ENCODE data around the gene GADD45A. TPM values are rescaled to one million over a fixed set of nuclear protein-coding genes. Genes with fewer than 3 reads are reported as not detected.
A peak's percentile ranks its signal among the peaks of the same experiment; 100 is the strongest.
"Not testable (repeated sequence)": the region's sequence is repeated elsewhere in the genome, so short reads cannot be mapped to it uniquely, and the experiment has no call there.

Gene GADD45A
- total RNA-seq, 1 donor from 2014 or later, result 11.0 TPM

GRCh38 chr1:67665307-67665706 lies 19.7 kb upstream of the GADD45A start:
- H3K4me3 ChIP-seq (ENCODE audit: low read length in 3 of 3); H3K9me3 ChIP-seq (ENCODE audit: control insufficient read depth in 3 of 3, low read length in 3 of 3); H3K27me3 ChIP-seq (ENCODE audit: control insufficient read depth in 3 of 3, insufficient read depth in 3 of 3, low read length in 3 of 3); H3K4me1 ChIP-seq (ENCODE audit: control insufficient read depth in 3 of 3, insufficient read depth in 3 of 3, low read length in 3 of 3); H3K36me3 ChIP-seq (ENCODE audit: control insufficient read depth in 3 of 3, insufficient read depth in 3 of 3, low read length in 3 of 3); H3K27ac ChIP-seq (ENCODE audit: low read depth, low read length); H3K9ac ChIP-seq (ENCODE audit: low read depth in 1 of 3, low read length in 3 of 3): not testable (repeated sequence)

GRCh38 chr1:67666636-67667035 lies 18.4 kb upstream of the GADD45A start:
- H3K9ac ChIP-seq (ENCODE audit: low read depth in 1 of 3, low read length in 3 of 3), result no peak overlapping the region
- H3K4me3 ChIP-seq (ENCODE audit: low read length in 3 of 3), result no peak overlapping the region
- H3K9me3 ChIP-seq (ENCODE audit: control insufficient read depth in 3 of 3, low read length in 3 of 3), result no peaks in the 10 kb centered on the region
- H3K27me3 ChIP-seq (ENCODE audit: control insufficient read depth in 3 of 3, insufficient read depth in 3 of 3, low read length in 3 of 3), result no peaks in the 10 kb centered on the region
- H3K4me1 ChIP-seq (ENCODE audit: control insufficient read depth in 3 of 3, insufficient read depth in 3 of 3, low read length in 3 of 3), result no peaks in the 10 kb centered on the region
- H3K36me3 ChIP-seq (ENCODE audit: control insufficient read depth in 3 of 3, insufficient read depth in 3 of 3, low read length in 3 of 3), result no peaks in the 10 kb centered on the region
- H3K27ac ChIP-seq (ENCODE audit: low read depth, low read length), result no peak overlapping the region

DNA sequence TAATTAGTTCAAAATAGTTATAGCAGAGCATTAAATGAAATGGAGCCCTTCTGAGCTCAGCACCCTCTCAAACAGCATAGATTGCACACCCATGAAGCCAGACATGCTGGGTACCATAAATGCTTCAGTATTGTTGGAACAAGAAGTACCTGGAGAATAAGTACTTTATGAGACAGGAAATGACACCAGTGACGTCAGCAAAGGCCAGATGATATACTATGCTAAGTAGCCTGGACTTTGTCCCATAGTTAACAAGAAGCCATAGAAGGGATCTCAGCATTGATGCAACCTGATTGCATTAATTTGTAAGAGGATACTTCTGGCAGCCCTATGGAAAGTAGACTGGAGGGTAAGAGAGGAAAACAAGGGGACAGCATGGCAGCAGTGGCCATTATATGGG lies 16.3 kb upstream of the GADD45A start:
- Histone ChIP-seq H3K4me1 (ENCODE audit: control insufficient read depth in 3 of 3, insufficient read depth in 3 of 3, low read length in 3 of 3) (no peaks in the 10 kb centered on the region), H3K27ac (ENCODE audit: low read depth, low read length) (no peak overlapping the region), H3K9me3 (ENCODE audit: control insufficient read depth in 3 of 3, low read length in 3 of 3) (no peaks in the 10 kb centered on the region), H3K4me3 (ENCODE audit: low read length in 3 of 3) (no peak overlapping the region), H3K36me3 (ENCODE audit: control insufficient read depth in 3 of 3, insufficient read depth in 3 of 3, low read length in 3 of 3) (no peaks in the 10 kb centered on the region), H3K27me3 (ENCODE audit: control insufficient read depth in 3 of 3, insufficient read depth in 3 of 3, low read length in 3 of 3) (no peaks in the 10 kb centered on the region), H3K9ac (ENCODE audit: low read depth in 1 of 3, low read length in 3 of 3) (no peak overlapping the region)

GRCh38 chr1:67672260-67672803 lies 12.7 kb upstream of the GADD45A start:
- no peak overlapping the region for H3K4me3 ChIP-seq (ENCODE audit: low read length in 3 of 3)
- no peaks in the 10 kb centered on the region for H3K27me3 ChIP-seq (ENCODE audit: control insufficient read depth in 3 of 3, insufficient read depth in 3 of 3, low read length in 3 of 3)
- H3K4me1 ChIP-seq (ENCODE audit: control insufficient read depth in 3 of 3, insufficient read depth in 3 of 3, low read length in 3 of 3), result peaks cover 9 to 11% (median 9%) of the 10 kb centered on the region in 3 donors
- no peaks in the 10 kb centered on the region for H3K9me3 ChIP-seq (ENCODE audit: control insufficient read depth in 3 of 3, low read length in 3 of 3)
- H3K36me3 ChIP-seq (ENCODE audit: control insufficient read depth in 3 of 3, insufficient read depth in 3 of 3, low read length in 3 of 3), result no peaks in the 10 kb centered on the region
- no peak overlapping the region for H3K9ac ChIP-seq (ENCODE audit: low read depth in 1 of 3, low read length in 3 of 3)
- no peak overlapping the region for H3K27ac ChIP-seq (ENCODE audit: low read depth, low read length)

DNA sequence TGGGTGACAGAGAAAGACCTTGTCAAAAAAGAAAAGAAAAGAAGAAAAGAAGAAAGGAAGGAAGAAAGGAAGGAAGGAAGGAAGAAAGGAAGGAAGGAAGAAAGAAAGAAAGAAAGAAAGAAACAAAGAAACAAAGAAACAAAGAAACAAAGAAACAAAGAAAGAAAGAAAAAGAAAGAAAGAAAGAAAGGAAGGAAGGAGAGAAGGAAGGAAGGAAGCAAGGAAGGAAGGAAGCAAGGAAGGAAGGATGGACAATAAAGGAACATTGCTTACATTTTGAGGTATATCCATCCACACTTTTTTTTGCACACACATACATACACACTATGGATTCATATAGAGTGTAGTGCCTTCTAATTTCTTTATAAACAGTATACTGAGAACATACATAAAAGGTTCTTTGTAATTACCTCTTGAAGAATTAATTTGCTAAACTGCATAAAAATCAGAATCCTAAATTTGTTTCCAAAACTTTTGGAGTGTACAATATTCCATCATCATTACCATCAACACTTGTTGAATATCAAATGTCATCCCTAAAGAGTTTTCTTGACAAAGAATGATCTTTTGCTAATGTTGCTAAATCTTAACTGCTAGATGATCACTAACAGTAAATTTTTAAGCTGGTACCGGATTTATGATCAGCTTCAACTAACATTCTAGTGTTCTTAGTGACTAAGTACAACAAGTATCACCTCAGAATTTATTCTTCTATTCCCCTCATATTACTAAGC lies 11.4 kb upstream of the GADD45A start:
- Histone ChIP-seq H3K27ac (ENCODE audit: low read depth, low read length) (no peak overlapping the region), H3K4me1 (ENCODE audit: control insufficient read depth in 3 of 3, insufficient read depth in 3 of 3, low read length in 3 of 3) (peaks cover 9 to 11% (median 9%) of the 10 kb centered on the region in 3 donors), H3K4me3 (ENCODE audit: low read length in 3 of 3) (no peak overlapping the region), H3K9me3 (ENCODE audit: control insufficient read depth in 3 of 3, low read length in 3 of 3) (no peaks in the 10 kb centered on the region), H3K9ac (ENCODE audit: low read depth in 1 of 3, low read length in 3 of 3) (no peak overlapping the region), H3K36me3 (ENCODE audit: control insufficient read depth in 3 of 3, insufficient read depth in 3 of 3, low read length in 3 of 3) (no peaks in the 10 kb centered on the region), H3K27me3 (ENCODE audit: control insufficient read depth in 3 of 3, insufficient read depth in 3 of 3, low read length in 3 of 3) (no peaks in the 10 kb centered on the region)

- peak overlapping the region; percentile 48 for H3K27ac ChIP-seq (ENCODE audit: low read depth, low read length)
- no peaks in the 10 kb centered on the region for H3K36me3 ChIP-seq (ENCODE audit: control insufficient read depth in 3 of 3, insufficient read depth in 3 of 3, low read length in 3 of 3)
- peak overlapping the region in 1 of 3 donors; percentile 18 for H3K9ac ChIP-seq (ENCODE audit: low read depth in 1 of 3, low read length in 3 of 3)
- H3K4me1 ChIP-seq (ENCODE audit: control insufficient read depth in 3 of 3, insufficient read depth in 3 of 3, low read length in 3 of 3), result peaks cover 9 to 11% (median 9%) of the 10 kb centered on the region in 3 donors
- no peaks in the 10 kb centered on the region for H3K27me3 ChIP-seq (ENCODE audit: control insufficient read depth in 3 of 3, insufficient read depth in 3 of 3, low read length in 3 of 3)
- no peaks in the 10 kb centered on the region for H3K9me3 ChIP-seq (ENCODE audit: control insufficient read depth in 3 of 3, low read length in 3 of 3)
- H3K4me3 ChIP-seq (ENCODE audit: low read length in 3 of 3), result peak overlapping the region in 1 of 3 donors; percentile 8
These were observed 10.6 kb upstream of the GADD45A start for GRCh38 chr1:67674260-67675011.

- H3K9me3 ChIP-seq (ENCODE audit: control insufficient read depth in 3 of 3, low read length in 3 of 3), result no peaks in the 10 kb centered on the region
These were observed 9.2 kb upstream of the GADD45A start for GRCh38 chr1:67675800-67676199.

DNA sequence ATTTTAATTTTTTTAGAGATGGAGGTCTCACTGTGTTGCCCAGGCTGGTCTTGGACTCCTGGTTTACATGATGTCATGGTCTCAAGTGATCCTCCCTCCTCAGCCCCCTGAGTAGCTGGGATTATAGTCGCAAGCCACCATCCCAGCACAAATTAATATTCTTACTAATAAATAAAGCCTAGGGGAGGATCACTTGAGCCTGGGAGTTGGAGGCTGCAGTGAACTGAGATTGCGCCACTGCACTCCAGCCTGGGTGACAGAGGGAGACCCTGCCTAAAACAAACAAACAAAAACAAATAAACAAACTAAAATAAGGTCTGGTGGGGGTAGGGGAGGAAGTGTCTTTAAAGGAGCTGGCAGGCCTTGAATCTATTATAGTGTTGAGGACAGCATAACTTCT lies 8.7 kb upstream of the GADD45A start:
- Histone ChIP-seq H3K36me3 (ENCODE audit: control insufficient read depth in 3 of 3, insufficient read depth in 3 of 3, low read length in 3 of 3) (no peaks in the 10 kb centered on the region), H3K27me3 (ENCODE audit: control insufficient read depth in 3 of 3, insufficient read depth in 3 of 3, low read length in 3 of 3) (no peaks in the 10 kb centered on the region), H3K9me3 (ENCODE audit: control insufficient read depth in 3 of 3, low read length in 3 of 3) (no peaks in the 10 kb centered on the region), H3K4me1 (ENCODE audit: control insufficient read depth in 3 of 3, insufficient read depth in 3 of 3, low read length in 3 of 3) (peaks cover 9 to 11% (median 9%) of the 10 kb centered on the region in 3 donors), H3K4me3 (ENCODE audit: low read length in 3 of 3) (no peak overlapping the region), H3K9ac (ENCODE audit: low read depth in 1 of 3, low read length in 3 of 3) (no peak overlapping the region), H3K27ac (ENCODE audit: low read depth, low read length) (no peak overlapping the region)

More at GRCh38 chr1:67675800-67676199, 9.2 kb upstream of the GADD45A start:
- Histone ChIP-seq H3K9ac (ENCODE audit: low read depth in 1 of 3, low read length in 3 of 3) (no peak overlapping the region), H3K36me3 (ENCODE audit: control insufficient read depth in 3 of 3, insufficient read depth in 3 of 3, low read length in 3 of 3) (no peaks in the 10 kb centered on the region), H3K4me3 (ENCODE audit: low read length in 3 of 3) (no peak overlapping the region), H3K27ac (ENCODE audit: low read depth, low read length) (no peak overlapping the region), H3K27me3 (ENCODE audit: control insufficient read depth in 3 of 3, insufficient read depth in 3 of 3, low read length in 3 of 3) (no peaks in the 10 kb centered on the region), H3K4me1 (ENCODE audit: control insufficient read depth in 3 of 3, insufficient read depth in 3 of 3, low read length in 3 of 3) (peaks cover 9 to 11% (median 9%) of the 10 kb centered on the region in 3 donors)

DNA sequence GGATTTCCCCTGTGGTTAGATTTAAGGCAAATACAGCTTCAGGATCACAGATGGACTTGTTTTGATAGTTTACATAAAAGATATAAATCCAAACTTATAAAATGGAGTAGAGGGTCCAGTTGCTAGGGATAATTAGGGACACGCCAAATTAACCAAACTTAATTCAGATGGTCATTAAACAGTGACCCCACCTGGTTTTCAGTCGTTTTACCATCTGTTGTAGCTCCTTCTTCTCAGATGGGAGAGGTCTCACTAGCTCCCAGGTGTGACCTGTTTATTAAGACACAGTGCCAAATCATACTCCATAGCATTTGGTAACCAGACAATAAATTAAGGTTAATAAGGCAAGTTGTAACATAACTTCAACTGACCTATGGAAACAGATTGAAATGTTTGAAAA lies 8.1 kb upstream of the GADD45A start:
- Histone ChIP-seq H3K4me3 (ENCODE audit: low read length in 3 of 3) (no peak overlapping the region), H3K27me3 (ENCODE audit: control insufficient read depth in 3 of 3, insufficient read depth in 3 of 3, low read length in 3 of 3) (no peaks in the 10 kb centered on the region), H3K36me3 (ENCODE audit: control insufficient read depth in 3 of 3, insufficient read depth in 3 of 3, low read length in 3 of 3) (no peaks in the 10 kb centered on the region), H3K27ac (ENCODE audit: low read depth, low read length) (no peak overlapping the region), H3K9ac (ENCODE audit: low read depth in 1 of 3, low read length in 3 of 3) (peak overlapping the region in 1 of 3 donors; percentile 40), H3K9me3 (ENCODE audit: control insufficient read depth in 3 of 3, low read length in 3 of 3) (no peaks in the 10 kb centered on the region), H3K4me1 (ENCODE audit: control insufficient read depth in 3 of 3, insufficient read depth in 3 of 3, low read length in 3 of 3) (peaks cover 9 to 11% (median 9%) of the 10 kb centered on the region in 3 donors)

DNA sequence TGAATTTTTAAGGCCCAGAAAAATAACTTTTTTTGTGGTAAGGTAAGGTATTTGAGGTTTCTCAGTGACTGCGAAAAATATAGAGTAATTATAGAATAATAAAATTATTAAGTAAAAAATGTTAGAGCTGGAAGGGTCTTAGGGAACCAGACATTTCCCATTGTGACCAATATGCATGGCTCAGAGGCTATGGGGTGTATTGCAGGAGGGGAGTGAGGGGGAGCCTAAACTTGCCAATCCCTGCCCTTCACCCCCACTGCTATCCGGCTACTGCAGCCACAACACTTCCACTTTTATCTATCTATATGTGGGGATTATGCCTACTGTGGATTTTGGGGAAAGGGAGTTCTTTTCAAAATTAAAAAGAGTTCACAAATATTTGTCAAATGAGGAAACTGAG lies 7.6 kb upstream of the GADD45A start:
- no peak overlapping the region for H3K27ac ChIP-seq (ENCODE audit: low read depth, low read length)
- H3K36me3 ChIP-seq (ENCODE audit: control insufficient read depth in 3 of 3, insufficient read depth in 3 of 3, low read length in 3 of 3), result no peaks in the 10 kb centered on the region
- H3K4me1 ChIP-seq (ENCODE audit: control insufficient read depth in 3 of 3, insufficient read depth in 3 of 3, low read length in 3 of 3), result peaks cover 9 to 11% (median 9%) of the 10 kb centered on the region in 3 donors
- no peak overlapping the region for H3K9ac ChIP-seq (ENCODE audit: low read depth in 1 of 3, low read length in 3 of 3)
- no peak overlapping the region for H3K4me3 ChIP-seq (ENCODE audit: low read length in 3 of 3)
- H3K9me3 ChIP-seq (ENCODE audit: control insufficient read depth in 3 of 3, low read length in 3 of 3), result no peaks in the 10 kb centered on the region
- H3K27me3 ChIP-seq (ENCODE audit: control insufficient read depth in 3 of 3, insufficient read depth in 3 of 3, low read length in 3 of 3), result no peaks in the 10 kb centered on the region
